GM18951 (cell line): ENCODE data around the gene APCDD1.

Experiments used
- POLR2A ChIP-seq: IDR thresholded peaks from 4 replicates; pipeline ENCODE4 v1.6.1; 2011; ENCODE audit warnings: mild to moderate bottlenecking; ENCODE audit not compliant: insufficient read length, insufficient read depth; ENCODE audit errors: extremely low read depth
- in situ Hi-C: fragments of 300-500 bp; cut with MboI; formaldehyde crosslinking; loops from one replicate; pipeline ENCODE4 v1.12.0; 2022; ENCODE audit warnings: low sequenced_read_pairs, mixed read lengths, inconsistent platforms; ENCODE audit not compliant: unreplicated experiment

APCDD1 gene

DNA sequence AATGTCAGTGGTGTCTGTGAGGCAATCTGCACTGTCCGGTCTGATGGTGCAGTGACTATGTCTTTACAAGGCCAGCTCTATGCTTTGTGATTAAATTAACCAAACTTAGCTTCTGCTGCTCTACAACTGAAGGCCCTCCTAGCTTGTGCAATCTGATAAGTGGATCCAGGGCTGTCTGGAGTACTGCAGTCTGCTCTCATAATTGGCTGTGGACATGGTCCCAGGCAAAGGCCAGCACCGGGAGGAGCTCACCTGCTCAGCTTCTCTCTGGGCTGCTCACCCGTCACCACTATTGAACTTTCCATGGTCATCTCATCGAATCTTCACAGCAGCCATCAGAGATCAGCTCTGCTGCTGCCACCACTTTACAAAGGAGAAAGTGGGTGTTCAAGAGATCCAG is 13.0 kb upstream of the APCDD1 start:
- in situ Hi-C loops: no loop called here

DNA sequence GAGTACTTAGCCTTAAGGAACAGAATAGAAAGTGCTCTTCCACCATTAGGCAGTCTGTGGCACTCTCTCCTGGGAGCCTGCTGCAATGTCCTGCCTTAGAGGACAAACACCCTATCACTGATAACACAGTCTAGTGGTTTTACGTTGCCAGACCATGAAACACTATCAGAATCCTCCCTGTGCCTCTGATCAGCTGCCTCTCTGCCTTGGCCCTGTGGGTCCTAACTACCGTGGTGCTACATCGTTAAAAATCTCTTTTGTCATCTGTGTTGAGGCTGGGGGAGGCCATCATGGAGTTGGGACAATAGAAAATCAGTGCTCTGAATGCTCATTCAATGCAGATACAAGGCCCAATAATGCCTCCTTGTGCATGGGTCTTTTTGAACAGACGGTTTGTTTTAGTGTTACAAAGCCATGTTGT is 11.9 kb upstream of the APCDD1 start:
- in situ Hi-C loops: no loop called here
- no peak for TF ChIP-seq POLR2A

More for the DNA sequence above, 13.0 kb upstream of the APCDD1 start:
- no peak for TF ChIP-seq POLR2A

GRCh38 chr18:10443001-10443400 is 11.4 kb upstream of the APCDD1 start:
- no peak for TF ChIP-seq POLR2A
- in situ Hi-C loops: no loop called here

GRCh38 chr18:10444314-10445006 is 10.0 kb upstream of the APCDD1 start:
- no peak for TF ChIP-seq POLR2A
- in situ Hi-C loops: no loop called here

GRCh38 chr18:10449396-10449795 is 5.0 kb upstream of the APCDD1 start:
- in situ Hi-C loops: no loop called here
- TF ChIP-seq POLR2A: no peak

GRCh38 chr18:10450986-10451385 is 3.4 kb upstream of the APCDD1 start:
- in situ Hi-C loops: no loop called here
- TF ChIP-seq POLR2A: no peak

DNA sequence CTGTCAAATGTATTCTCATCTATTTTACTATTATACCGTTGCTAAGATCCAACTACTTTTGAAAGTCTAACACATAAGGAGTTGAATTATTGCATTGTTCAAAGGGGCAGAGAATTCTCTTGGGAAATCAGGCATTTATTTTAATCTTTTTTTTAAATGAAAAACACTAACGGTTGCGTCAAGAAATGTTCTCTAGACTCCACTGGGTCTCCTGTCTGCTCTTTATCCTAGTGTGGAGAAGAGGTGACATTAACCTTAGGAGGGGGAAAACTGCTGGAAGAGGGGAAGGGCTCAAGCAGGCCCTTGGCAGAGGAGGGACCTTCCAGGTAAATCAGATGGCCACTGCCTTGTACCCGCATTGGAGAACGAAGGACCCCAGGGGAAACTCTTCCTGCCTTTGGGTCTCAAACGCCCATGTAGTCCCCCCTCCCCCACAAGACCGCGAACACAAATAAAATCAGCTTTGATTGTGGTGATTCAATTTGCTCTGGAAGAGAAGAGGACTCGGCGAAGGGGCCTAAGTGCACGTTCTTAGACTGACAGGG is 1.1 kb upstream of the APCDD1 start:
- in situ Hi-C loops: no loop called here

DNA sequence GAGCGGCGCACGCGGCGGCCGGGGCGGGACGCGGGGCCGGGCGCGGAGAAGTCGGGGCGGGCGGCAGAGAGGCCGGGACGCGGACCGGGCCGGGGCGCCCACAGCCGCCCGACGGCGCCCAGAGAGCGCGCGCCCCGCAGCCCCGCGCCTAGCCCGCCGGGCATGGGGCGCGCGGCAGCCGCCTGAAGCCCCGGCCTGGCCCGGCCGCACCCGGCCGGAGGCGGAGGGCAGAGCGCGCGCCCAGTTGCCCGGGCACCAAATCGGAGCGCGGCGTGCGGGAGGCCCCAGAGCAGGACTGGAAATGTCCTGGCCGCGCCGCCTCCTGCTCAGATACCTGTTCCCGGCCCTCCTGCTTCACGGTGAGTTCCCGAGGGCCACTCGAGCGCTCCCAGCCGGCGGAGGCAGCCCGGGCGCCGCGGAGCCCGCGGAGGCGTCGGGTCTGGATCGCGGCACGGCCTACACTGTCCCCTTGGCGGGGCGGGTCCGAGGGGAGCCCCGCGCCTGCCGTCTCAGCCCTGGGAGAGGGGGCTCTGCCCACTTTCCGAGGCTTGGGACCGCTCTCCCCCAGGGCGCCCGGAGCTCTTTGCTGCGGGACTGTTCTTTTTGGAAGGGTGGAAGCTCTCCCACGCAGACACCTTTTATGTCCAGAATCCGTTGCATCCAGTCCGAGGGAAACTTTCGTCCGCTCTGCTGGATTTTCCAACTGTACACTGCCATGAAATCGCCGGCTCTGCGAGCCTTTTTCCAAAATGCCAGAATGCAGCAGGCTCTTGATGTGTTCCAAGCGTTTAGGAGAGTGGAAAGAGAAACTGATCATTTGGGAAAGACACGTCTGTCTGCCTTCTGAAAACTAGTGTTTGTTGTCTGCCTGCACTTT is 484 bp downstream of the APCDD1 start:
- TF ChIP-seq POLR2A: no peak
- in situ Hi-C loops: no loop called here

More for the DNA sequence above, 1.1 kb upstream of the APCDD1 start:
- no peak for TF ChIP-seq POLR2A

DNA sequence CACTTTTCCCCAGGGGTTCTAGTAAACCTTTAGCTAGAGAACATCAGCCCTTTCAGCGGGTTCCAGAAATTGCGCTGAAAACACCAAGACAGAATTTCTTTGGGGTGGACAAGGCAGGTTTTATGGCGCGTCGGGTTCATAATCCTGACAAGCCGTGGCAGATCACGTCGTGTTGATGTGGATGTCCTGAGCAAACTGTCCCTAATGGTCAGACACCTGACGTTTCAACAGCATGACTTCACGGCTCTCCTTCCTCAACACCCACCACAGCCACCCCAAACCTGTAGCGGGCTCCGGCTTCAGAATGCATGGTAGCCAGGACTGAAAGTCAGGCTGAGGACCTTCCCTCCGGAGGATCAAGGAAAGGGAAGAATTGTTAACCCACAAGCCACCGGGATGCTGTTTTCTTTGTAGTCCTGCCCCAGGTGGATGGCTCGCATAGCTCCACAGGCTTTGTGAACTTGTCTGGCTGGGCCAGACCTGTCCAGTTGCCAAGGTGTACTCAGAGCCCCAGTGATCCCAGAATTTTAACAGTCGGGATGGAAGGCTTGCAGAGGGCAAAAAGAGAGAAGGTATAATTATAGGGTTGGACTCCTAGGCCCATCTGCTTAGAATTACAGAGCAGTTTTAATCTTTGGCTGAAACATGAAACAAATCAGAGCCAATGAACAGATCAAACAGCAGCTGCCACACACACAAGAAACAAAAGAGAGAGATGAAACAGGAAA is 1.5 kb downstream of the APCDD1 start:
- in situ Hi-C loops: no loop called here
- TF ChIP-seq POLR2A: no peak

DNA sequence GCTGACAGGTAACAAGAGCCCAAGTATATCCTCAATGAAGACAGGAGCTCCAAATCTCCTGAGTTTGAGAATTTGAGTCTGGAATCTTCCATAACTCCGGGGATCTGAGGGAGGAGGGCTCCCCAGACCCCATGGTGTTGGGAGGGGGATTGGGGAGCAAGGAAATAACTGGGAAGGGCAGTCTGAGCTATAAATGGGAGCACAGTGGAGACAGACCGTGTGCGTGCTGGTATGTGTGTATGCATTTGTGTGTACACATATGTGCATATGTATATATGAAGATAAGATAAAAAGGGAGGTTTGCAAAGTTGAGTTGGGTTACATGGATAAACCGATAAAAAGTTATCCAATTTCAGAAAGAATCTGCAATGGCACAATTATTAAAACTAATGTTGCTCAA is 2.3 kb downstream of the APCDD1 start:
- TF ChIP-seq POLR2A: no peak
- in situ Hi-C loops: no loop called here

DNA sequence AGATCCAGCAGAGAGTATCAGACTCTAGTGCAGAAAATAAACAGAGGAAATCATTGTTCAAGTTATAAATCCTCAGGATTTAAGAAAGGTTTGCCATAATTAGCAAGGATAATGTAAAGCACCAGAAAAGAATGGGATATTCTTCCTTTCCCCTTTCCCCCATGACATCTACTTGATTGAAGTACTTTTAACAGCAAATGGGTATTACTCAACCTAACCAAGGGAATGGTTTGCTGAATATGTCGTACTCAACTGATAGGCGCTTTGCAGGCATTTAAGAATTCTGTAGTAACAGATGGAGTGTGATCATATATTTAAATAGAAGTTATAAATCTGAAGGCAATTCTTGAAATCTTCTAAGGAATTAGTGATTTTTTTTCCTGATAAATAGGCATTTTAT is 2.7 kb downstream of the APCDD1 start:
- no peak for TF ChIP-seq POLR2A
- in situ Hi-C loops: no loop called here

DNA sequence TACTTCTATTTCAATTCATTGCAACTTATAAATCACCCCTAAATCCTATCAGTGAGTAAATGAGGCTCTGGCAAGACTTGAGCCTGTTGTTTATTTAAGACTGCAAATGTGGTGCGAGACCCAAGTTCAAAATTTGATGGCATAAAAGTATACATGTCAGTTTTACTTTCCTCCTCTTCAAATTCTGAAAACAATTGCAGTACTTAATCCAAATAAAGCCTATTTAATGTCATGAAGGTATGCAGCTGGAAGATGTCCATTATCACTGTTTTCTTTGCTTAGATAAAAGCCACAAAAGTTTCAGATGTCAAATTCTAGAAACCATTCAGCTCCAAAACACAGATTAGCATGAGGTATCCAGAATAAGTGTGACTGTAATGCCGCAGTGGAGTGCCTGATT is 3.3 kb downstream of the APCDD1 start:
- in situ Hi-C loops: no loop called here
- TF ChIP-seq POLR2A: no peak

- TF ChIP-seq POLR2A: no peak
- in situ Hi-C loops: no loop called here
Measured at GRCh38 chr18:10458691-10459090, 4.3 kb downstream of the APCDD1 start.

DNA sequence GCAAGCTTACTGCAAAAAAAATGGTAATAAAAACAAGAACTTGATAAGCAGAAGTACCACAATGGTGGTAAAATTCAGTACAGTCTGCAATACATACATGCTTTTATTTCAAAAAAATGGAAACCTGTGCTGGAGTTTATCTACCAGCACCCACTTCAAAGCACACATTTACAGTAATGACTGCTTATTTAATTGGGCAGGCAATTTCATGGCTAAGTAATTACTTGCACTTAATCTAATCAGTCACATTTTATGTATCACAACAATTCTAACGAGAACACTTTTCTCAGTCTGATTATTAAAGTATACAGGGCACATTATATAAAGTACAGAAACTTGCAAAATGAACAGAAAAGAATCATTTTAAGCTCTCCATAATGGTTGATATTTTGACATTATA is 5.2 kb downstream of the APCDD1 start:
- in situ Hi-C loops: no loop called here

More for the DNA sequence above, 5.2 kb downstream of the APCDD1 start:
- no peak for TF ChIP-seq POLR2A
